ENCODE measurements around the gene PRKAB2.
"Not testable (repeated sequence)": the region's sequence is repeated elsewhere in the genome, so short reads cannot be mapped to it uniquely, and the experiment has no call there.

PRKAB2 gene

GRCh38 chr1:147109762-147110161, 62.5 kb downstream of the PRKAB2 start:
- no peak for DNase-seq
- ATAC-seq: no peak

DNA sequence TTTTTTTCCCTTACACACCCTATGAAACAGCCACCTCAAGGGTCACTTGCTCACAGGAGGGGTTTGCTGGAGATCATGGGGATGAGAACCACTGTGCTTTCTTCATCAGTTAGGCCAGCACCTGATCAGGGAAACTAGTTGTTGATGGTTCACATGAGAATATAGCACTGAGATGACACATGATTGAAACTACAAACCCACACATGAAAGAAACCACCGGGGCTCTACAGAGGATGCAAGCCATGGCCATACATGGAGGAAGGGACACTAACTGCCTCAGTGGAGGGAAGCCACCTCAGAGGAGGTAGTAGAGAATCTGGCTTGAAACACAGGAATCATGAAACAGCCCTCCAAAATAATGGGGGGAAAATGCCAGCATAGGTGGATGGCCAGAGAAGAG, 63.2 kb downstream of the PRKAB2 start:
- ATAC-seq: no peak
- no peak for DNase-seq

GRCh38 chr1:147106407-147106881, 65.8 kb downstream of the PRKAB2 start:
- not testable (repeated sequence) for DNase-seq, ATAC-seq

DNA sequence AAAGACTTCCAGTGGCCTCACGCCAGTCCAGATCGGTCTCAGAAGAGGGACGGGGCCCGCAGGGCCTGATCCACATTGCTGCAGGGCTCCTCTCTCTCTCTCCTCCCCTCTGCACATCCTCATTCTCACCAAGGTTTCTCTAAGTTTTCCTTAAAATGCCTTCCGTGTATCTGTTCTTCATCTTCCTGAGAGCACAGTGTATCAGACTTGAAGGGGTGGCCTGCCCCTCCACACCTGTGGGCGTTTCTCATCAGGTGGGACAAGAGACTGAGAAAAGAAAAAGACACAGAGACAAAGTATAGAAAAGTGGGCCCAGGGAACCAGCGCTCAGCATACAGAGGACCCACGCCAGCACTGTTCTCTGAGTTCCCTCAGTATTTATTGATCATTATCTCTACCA, 66.4 kb downstream of the PRKAB2 start:
- DNase-seq: no peak
- ATAC-seq: no peak
